Activated T-cell treated with anti-CD3 and anti-CD28 coated beads, Interleukin-2, amount 50 U/mL, for 4 hours (primary cell): ENCODE results near the gene ALDOC. TPM values are rescaled to one million over a fixed set of nuclear protein-coding genes. Genes with fewer than 3 reads are reported as not detected.

Experiments used
- ATAC-seq, 2 donors: fragments of 200-7000 bp; cut with Tn5 transposase; one replicate each; pipeline ENCODE4 v1.10.0; 2021
- DNase-seq: peaks from one replicate; pipeline ENCODE4 v3.0.0-alpha.2; 2020
- H3K27me3 Mint-ChIP-seq: one replicate; pipeline ENCODE4 v1.8.0; 2021; ENCODE audit warnings: low read depth, mixed read lengths
- H3K36me3 Mint-ChIP-seq: one replicate; pipeline ENCODE4 v1.8.0; 2022; ENCODE audit warnings: mixed read lengths; ENCODE audit not compliant: insufficient read depth
- H3K4me1 Mint-ChIP-seq: one replicate; pipeline ENCODE4 v1.8.0; 2021; ENCODE audit warnings: low read depth, mixed read lengths
- H3K4me3 Mint-ChIP-seq: one replicate; pipeline ENCODE4 v1.8.0; 2021; ENCODE audit warnings: mild to moderate bottlenecking, moderate library complexity, mixed read lengths
- H3K9me3 Mint-ChIP-seq: one replicate; pipeline ENCODE4 v1.8.0; 2021; ENCODE audit warnings: mixed read lengths
- total RNA-seq, 3 donors: library from RNA; stranded (reverse); gene quantifications; one replicate each; pipeline ENCODE4 v1.2.1, GENCODE V29; 2021

The ALDOC gene
- total RNA-seq, 3 donors from 2014 or later, result 12.4 to 18.4 (median 16.5) TPM

DNA sequence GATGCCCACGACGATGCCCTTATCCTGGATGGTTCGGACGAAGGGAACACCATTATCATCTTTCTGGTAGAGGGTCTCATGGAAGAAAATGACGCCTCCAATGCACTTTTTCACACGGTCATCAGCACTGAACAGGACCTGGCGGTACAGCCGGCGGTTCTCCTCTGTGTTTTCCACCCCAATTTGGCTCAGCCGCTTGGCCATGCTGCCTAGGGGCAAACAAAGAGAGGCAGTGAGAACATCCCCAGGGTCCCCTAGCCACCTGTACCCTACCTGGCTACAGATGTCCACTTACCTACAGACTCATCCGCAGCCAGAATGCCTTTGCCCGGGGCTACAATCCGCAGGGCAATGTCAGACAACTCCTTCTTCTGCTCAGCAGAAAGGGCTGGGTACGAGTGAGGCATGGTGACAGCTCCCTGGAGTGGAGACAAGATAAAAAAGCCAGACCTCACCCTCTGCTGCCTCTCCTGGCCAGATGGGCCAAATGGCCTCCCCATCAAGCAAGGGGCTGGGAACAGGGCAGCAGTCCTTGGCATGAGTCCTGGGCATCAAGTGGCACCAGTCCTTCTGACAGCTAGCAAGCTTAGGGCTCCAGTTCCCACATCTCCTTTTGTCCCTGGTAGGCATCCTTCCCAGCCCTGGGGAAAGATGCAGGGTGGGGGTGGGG, 1.4 kb downstream of the ALDOC start:
- peaks cover 47% of the 10 kb centered on the region for H3K4me1 Mint-ChIP-seq
- no peaks in the 10 kb centered on the region for H3K36me3 Mint-ChIP-seq
- H3K9me3 Mint-ChIP-seq, result no peaks in the 10 kb centered on the region
- H3K27me3 Mint-ChIP-seq, result no peaks in the 10 kb centered on the region
- ATAC-seq (no peak), DNase-seq (no peak)
- no peak overlapping the region for H3K4me3 Mint-ChIP-seq

GRCh38 chr17:28574526-28574925, 2.2 kb downstream of the ALDOC start:
- Mint-ChIP-seq H3K4me3 (no peak overlapping the region), H3K4me1 (peaks cover 50% of the 10 kb centered on the region), H3K9me3 (no peaks in the 10 kb centered on the region), H3K27me3 (no peaks in the 10 kb centered on the region), H3K36me3 (no peaks in the 10 kb centered on the region)
- ATAC-seq (no peak), DNase-seq (no peak)

DNA sequence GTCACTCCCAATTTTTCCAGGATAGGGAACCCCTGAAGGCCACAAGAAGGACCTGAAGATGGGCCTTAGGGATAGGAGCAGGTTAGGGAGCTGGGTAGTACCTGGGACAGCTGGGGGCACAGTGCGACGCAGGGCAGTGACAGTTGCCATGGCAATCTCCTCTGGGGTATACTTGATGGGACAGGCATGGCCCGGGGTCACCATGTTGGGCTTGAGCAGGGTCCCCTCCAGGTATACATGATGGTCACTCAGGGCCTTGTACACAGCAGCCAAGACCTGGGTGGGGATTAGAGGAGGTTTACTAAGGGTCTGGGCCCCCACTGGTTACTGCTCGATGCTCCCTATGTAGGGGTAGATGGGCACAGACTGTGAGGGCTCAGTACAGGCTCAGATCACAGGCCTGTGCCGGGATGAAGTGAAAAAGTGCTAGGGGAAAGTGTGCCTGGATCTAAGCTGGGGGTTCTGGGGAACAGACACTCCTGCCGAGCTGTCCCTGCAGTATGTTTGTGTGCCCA, 2.7 kb downstream of the ALDOC start:
- no peak for ATAC-seq
- Mint-ChIP-seq H3K4me3 (no peak overlapping the region), H3K36me3 (no peaks in the 10 kb centered on the region), H3K4me1 (peaks cover 49% of the 10 kb centered on the region), H3K27me3 (no peaks in the 10 kb centered on the region), H3K9me3 (no peaks in the 10 kb centered on the region)
- DNase-seq, result no peak

DNA sequence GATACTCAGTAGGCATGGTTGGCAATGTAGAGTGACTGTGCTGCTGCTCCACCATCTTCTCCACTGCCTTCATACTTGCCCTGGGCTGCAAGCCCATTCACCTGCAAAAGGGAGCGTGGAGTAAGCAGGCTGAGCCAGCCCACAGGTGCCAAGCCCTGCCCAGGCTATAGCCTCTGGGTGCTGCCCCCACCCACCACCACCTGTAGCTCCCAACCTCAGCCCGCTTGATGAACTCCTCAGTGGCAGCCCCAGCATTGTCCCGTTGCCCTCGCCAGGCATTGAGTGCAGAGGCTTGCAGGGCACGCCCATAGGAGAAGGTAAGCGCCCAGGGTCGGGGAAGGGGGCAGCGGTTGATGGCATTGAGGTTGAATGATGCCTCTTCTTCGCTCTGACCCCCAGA, 3.2 kb downstream of the ALDOC start:
- peaks cover 51% of the 10 kb centered on the region for H3K4me1 Mint-ChIP-seq

GRCh38 chr17:28573040-28573380, 3.7 kb downstream of the ALDOC start:
- Mint-ChIP-seq H3K4me3 (no peak overlapping the region), H3K9me3 (no peaks in the 10 kb centered on the region), H3K36me3 (peaks cover 4% of the 10 kb centered on the region), H3K27me3 (no peaks in the 10 kb centered on the region), H3K4me1 (peaks cover 54% of the 10 kb centered on the region)
- DNase-seq (no peak), ATAC-seq (no peak)

More for the DNA sequence above, 3.2 kb downstream of the ALDOC start:
- H3K36me3 Mint-ChIP-seq, result peaks cover under 1% of the 10 kb centered on the region
- no peak for ATAC-seq
- no peaks in the 10 kb centered on the region for H3K9me3 Mint-ChIP-seq
- no peaks in the 10 kb centered on the region for H3K27me3 Mint-ChIP-seq
- DNase-seq, result no peak
- H3K4me3 Mint-ChIP-seq, result no peak overlapping the region

GRCh38 chr17:28572259-28573039, 4.2 kb downstream of the ALDOC start:
- Mint-ChIP-seq H3K4me3 (peak overlapping the region; percentile 97), H3K27me3 (no peaks in the 10 kb centered on the region), H3K4me1 (peaks cover 60% of the 10 kb centered on the region), H3K36me3 (peaks cover 4% of the 10 kb centered on the region), H3K9me3 (no peaks in the 10 kb centered on the region)
- DNase-seq, result no peak
- ATAC-seq, result no peak

GRCh38 chr17:28571361-28572122, 5.2 kb downstream of the ALDOC start, which contains the start of gene PIGS:
Gene PIGS (minus strand): TSS chr17:28571524. CDS start chr17:28571496, 28 bp downstream.
- H3K4me3 Mint-ChIP-seq, result peak within 1 kb of the TSS; percentile 97
- ATAC-seq (peak; percentile 99), DNase-seq (peak; percentile 85)
- H3K36me3 Mint-ChIP-seq, result peaks cover 7% of the 10 kb centered on the region
- peaks cover 57% of the 10 kb centered on the region for H3K4me1 Mint-ChIP-seq
- no peaks in the 10 kb centered on the region for H3K27me3 Mint-ChIP-seq
- no peaks in the 10 kb centered on the region for H3K9me3 Mint-ChIP-seq

- Mint-ChIP-seq H3K27me3 (no peaks in the 10 kb centered on the region), H3K36me3 (peaks cover 7% of the 10 kb centered on the region), H3K9me3 (no peaks in the 10 kb centered on the region), H3K4me3 (peak overlapping the region; percentile 97), H3K4me1 (peaks cover 50% of the 10 kb centered on the region)
- ATAC-seq, result peak; percentile 65 to 67
- DNase-seq, result peak; percentile 34
These were observed 5.9 kb downstream of the ALDOC start for GRCh38 chr17:28570716-28571360.

DNA sequence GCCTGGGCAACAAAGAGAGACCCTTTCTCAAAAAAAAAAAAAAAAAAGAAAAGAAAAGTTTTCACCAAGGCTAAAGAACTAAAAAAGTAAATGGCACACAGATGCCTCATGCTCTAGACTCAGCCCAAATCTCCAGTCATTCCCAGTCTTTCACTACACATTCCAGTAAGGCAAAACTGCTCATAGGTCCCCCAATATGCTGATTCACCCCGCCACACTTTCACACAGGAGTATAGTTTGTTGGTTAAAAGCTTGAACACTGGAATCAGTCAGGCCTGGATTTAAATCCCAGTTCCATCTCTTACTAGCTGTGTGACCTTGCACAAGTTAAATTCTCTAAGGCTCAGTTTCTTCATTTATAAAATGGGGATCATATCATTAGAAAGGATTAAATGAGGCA, 7.2 kb downstream of the ALDOC start:
- H3K9me3 Mint-ChIP-seq, result no peaks in the 10 kb centered on the region
- H3K4me1 Mint-ChIP-seq, result peaks cover 56% of the 10 kb centered on the region
- DNase-seq (no peak), ATAC-seq (no peak)
- H3K27me3 Mint-ChIP-seq, result no peaks in the 10 kb centered on the region
- peaks cover 11% of the 10 kb centered on the region for H3K36me3 Mint-ChIP-seq
- peak overlapping the region; percentile 97 for H3K4me3 Mint-ChIP-seq

- no peaks in the 10 kb centered on the region for H3K9me3 Mint-ChIP-seq
- peaks cover 48% of the 10 kb centered on the region for H3K4me1 Mint-ChIP-seq
- DNase-seq (no peak), ATAC-seq (no peak)
- peaks cover 16% of the 10 kb centered on the region for H3K36me3 Mint-ChIP-seq
- H3K27me3 Mint-ChIP-seq, result no peaks in the 10 kb centered on the region
- no peak overlapping the region for H3K4me3 Mint-ChIP-seq
These were observed 9.1 kb downstream of the ALDOC start for GRCh38 chr17:28567604-28568003.

- Mint-ChIP-seq H3K9me3 (no peaks in the 10 kb centered on the region), H3K4me1 (peaks cover 21% of the 10 kb centered on the region), H3K4me3 (no peak overlapping the region), H3K27me3 (no peaks in the 10 kb centered on the region), H3K36me3 (peaks cover 29% of the 10 kb centered on the region)
- no peak for ATAC-seq
- DNase-seq, result no peak
These were observed 13.2 kb downstream of the ALDOC start for GRCh38 chr17:28563475-28563874.

DNA sequence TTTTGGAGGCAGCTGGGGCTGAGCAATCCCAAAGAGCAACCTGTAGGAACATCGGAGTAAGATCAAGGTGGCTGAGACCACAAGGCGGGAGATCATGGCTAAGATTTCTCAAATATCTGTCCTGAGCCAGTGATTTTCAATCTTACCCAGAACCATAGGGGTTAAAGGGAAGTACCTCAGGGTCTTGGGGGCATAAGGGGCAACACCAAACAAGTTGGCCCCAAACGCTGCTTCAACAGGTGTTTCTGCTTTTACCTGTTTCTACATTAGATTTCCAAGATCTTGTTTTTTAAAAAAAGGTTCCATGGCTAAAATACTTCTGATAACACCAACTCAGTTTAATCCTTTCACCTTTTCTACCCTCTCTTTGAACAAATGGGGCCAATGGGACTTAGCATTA, 21.7 kb downstream of the ALDOC start:
- ATAC-seq (no peak), DNase-seq (no peak)
- no peak overlapping the region for H3K4me3 Mint-ChIP-seq
- peaks cover 45% of the 10 kb centered on the region for H3K36me3 Mint-ChIP-seq
- H3K4me1 Mint-ChIP-seq, result peaks cover 27% of the 10 kb centered on the region
- H3K9me3 Mint-ChIP-seq, result no peaks in the 10 kb centered on the region
- no peaks in the 10 kb centered on the region for H3K27me3 Mint-ChIP-seq

DNA sequence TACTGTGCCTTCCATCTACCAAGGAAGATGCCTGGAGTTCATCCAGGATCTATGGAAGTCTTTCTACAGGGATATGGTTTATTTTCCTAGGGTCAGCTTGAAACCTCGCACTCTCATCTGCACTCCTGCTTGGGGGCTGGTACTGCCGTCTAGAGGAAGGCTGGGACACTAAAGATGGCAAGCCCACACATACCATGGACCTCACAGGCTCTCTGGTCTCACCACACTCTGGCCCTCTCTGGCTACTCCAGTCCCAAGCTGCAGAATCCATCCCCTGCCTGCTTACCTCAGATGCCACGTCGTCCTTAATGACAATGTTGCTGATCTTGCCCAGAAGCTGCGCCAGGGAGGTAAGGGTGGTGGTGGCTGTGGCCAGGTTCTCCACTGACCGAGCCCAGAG, 22.1 kb downstream of the ALDOC start:
- H3K27me3 Mint-ChIP-seq, result no peaks in the 10 kb centered on the region
- H3K4me3 Mint-ChIP-seq, result no peak overlapping the region
- no peaks in the 10 kb centered on the region for H3K9me3 Mint-ChIP-seq
- DNase-seq, result no peak
- H3K36me3 Mint-ChIP-seq, result peaks cover 40% of the 10 kb centered on the region
- no peak for ATAC-seq
- peaks cover 32% of the 10 kb centered on the region for H3K4me1 Mint-ChIP-seq

GRCh38 chr17:28553000-28553505, 23.6 kb downstream of the ALDOC start:
- Mint-ChIP-seq H3K9me3 (no peaks in the 10 kb centered on the region), H3K27me3 (no peaks in the 10 kb centered on the region), H3K36me3 (peaks cover 35% of the 10 kb centered on the region), H3K4me3 (peak overlapping the region; percentile 91), H3K4me1 (peaks cover 47% of the 10 kb centered on the region)
- ATAC-seq (no peak), DNase-seq (no peak)
